ENCODE measurements around the gene DCTPP1. TPM values are rescaled to one million over a fixed set of nuclear protein-coding genes. Genes with fewer than 3 reads are reported as not detected.

Gene DCTPP1
- total RNA-seq, 1 experiment from 2014 or later: 64.1 TPM

DNA sequence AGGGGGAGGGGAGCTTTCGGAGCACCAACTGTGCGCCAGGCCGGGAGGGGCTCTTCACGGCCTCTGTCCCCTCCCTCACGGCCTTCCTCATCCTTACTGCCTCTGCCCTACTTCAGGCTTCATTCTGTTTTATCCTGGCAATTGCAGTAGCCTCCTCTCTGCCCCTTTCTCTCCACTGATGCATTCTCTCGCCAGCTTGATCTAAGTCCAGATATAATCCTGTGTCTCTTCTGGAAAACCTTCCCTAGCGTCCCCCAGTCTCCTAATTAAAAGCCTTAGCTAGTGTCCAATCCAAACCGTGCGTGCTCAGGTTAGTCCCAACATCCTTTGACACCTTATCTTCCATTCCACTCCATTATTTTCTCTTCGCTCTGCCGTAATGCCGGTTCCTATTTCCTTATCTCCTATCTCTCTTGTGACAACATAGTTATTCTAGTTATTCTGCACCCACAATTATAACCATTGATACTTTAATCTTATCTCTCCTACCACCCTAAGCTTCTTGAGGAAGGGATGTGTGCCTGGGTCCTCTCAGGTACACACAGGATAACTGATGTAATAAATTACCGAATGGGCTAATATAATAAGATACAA, 33.7 kb downstream of the DCTPP1 start:
- TF ChIP-seq EZH2 (IDR thresholded peaks at IDR 0.05; ENCODE audit: low read length, unreplicated experiment): no peak
- TF ChIP-seq, protein P1, sequence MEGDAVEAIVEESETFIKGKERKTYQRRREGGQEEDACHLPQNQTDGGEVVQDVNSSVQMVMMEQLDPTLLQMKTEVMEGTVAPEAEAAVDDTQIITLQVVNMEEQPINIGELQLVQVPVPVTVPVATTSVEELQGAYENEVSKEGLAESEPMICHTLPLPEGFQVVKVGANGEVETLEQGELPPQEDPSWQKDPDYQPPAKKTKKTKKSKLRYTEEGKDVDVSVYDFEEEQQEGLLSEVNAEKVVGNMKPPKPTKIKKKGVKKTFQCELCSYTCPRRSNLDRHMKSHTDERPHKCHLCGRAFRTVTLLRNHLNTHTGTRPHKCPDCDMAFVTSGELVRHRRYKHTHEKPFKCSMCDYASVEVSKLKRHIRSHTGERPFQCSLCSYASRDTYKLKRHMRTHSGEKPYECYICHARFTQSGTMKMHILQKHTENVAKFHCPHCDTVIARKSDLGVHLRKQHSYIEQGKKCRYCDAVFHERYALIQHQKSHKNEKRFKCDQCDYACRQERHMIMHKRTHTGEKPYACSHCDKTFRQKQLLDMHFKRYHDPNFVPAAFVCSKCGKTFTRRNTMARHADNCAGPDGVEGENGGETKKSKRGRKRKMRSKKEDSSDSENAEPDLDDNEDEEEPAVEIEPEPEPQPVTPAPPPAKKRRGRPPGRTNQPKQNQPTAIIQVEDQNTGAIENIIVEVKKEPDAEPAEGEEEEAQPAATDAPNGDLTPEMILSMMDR (conservative IDR thresholded peaks at IDR 0.05; ENCODE audit: low read depth, low read length): no peak
- intact Hi-C loops (cut with micrococcal nuclease): loop anchor here (2.0 kb wide), 1 partner anchor 17 kb away; no protein-coding TSS in a partner anchor

DNA sequence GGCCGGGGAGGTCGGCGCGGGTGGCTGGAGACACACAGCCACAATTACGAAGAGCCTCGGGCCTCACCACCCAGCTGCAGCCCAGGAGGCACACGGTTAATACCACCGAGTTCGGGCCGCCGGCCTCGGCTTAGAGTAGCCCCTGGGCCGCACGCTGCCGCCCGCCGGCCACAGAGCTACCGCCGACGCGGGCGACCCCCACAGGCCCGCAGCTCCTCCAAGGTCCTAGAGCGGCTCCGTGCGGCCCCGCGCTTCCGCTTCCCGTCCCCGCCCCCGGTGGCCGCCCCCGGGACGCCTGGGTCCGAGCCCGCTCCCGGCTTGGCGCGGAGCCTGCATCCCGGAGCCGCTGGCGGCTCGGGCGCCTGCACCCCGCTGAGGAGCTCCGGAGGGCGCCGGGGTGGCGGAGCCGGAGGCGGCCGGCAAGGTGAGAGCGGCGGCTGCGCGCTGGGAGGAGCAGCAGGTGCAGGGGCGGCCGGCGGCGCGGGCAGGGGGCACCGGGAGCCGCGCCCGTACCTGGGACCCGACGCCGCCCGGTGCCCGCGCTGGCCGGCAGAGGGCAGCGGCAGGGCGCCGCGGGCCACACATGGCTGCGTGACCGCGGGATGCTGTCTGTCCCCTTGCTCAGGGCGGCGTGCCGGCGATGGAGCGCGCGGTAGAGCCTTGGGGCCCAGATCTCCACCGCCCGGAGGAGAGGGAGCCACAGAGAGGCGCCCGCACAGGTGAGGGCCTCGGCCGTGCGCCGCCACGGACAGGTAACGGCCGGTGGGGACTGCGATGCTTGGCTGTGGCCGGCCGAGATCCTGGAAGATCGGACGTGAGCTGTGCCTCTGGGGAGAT, 34.5 kb downstream of the DCTPP1 start, which contains the start of gene ZNF48:
Gene ZNF48, plus strand, starts transcription at position 266 of the 837 bp plus-strand sequence. Its CDS starts 375 bp downstream, at position 641.
- H4K20me1 ChIP-seq (ENCODE audit: low read length): no peaks in the 10 kb centered on the region
- H3K36me3 ChIP-seq (ENCODE audit: low read depth, low read length): no peaks in the 10 kb centered on the region
- DNase-seq (peak; percentile 56), ATAC-seq (peak; percentile 79)
- H3K4me2 ChIP-seq (ENCODE audit: low read length): peak within 1 kb of the TSS; percentile 93
- no peaks in the 10 kb centered on the region for H3F3A ChIP-seq (ENCODE audit: low read length, unreplicated experiment)
- H3K27ac ChIP-seq (ENCODE audit: low read length): 0 out of 2 replicates have a peak within 1 kb of the TSS, but pooled peaks have one; percentile 4
- no peaks in the 10 kb centered on the region for H3K9me3 ChIP-seq (ENCODE audit: low read length)
- intact Hi-C loops (cut with micrococcal nuclease): loop anchor here (2.0 kb wide), 1 partner anchor 17 kb away; no protein-coding TSS in a partner anchor
- TF ChIP-seq EZH2phosphoT487 (IDR thresholded peaks at IDR 0.05; ENCODE audit: borderline replicate concordance, low read length): no peak
- TF ChIP-seq, protein P1 (conservative IDR thresholded peaks at IDR 0.05; ENCODE audit: low read depth, low read length): peak; percentile 21; the same call in 1 of the 2 replicates
- no peaks in the 10 kb centered on the region for H3K27me3 ChIP-seq (ENCODE audit: low read length)
- ChIA-PET CTCF (interaction anchor here (0.6 to 1.0 kb wide), 3 partner anchors 14 to 363 kb away, joined by 3 to 8 read pairs (median 4); partner anchors contain the start of gene TBC1D10B), POLR2A (ENCODE audit: unreplicated experiment) (interaction anchor here (0.5 to 0.6 kb wide), 2 partner anchors 203 to 287 kb away, joined by 3 read pairs; no protein-coding TSS in a partner anchor)
- H3K4me3 ChIP-seq (ENCODE audit: low read length): peak within 1 kb of the TSS; percentile 84
- 0 out of 2 replicates have a peak, but pooled peaks cover 4% of the 10 kb centered on the region for H3K4me1 ChIP-seq (ENCODE audit: insufficient read depth, low read length)
- peak within 1 kb of the TSS; percentile 90 for H2AFZ ChIP-seq (ENCODE audit: low read length)
- H3K9me2 ChIP-seq (replicated peaks; ENCODE audit: low read length): no peaks in the 10 kb centered on the region
- H3K79me2 ChIP-seq (ENCODE audit: low read length): peaks cover 20% of the 10 kb centered on the region
- H3K9ac ChIP-seq (ENCODE audit: low read length): peak within 1 kb of the TSS; percentile 68
- no TSS peak for BruUV-seq (replicated peaks)

More for the DNA sequence above, 33.7 kb downstream of the DCTPP1 start:
- Histone ChIP-seq H3K4me1 (ENCODE audit: insufficient read depth, low read length) (0 out of 2 replicates have a peak, but pooled peaks cover 4% of the 10 kb centered on the region), H2AFZ (ENCODE audit: low read length) (peak overlapping the region; percentile 66), H4K20me1 (ENCODE audit: low read length) (no peaks in the 10 kb centered on the region), H3K36me3 (ENCODE audit: low read depth, low read length) (no peaks in the 10 kb centered on the region), H3K9me3 (ENCODE audit: low read length) (no peaks in the 10 kb centered on the region), H3F3A (ENCODE audit: low read length, unreplicated experiment) (no peaks in the 10 kb centered on the region), H3K4me2 (ENCODE audit: low read length) (peak overlapping the region; percentile 93), H3K9me2 (replicated peaks; ENCODE audit: low read length) (no peaks in the 10 kb centered on the region), H3K79me2 (ENCODE audit: low read length) (peaks cover 20% of the 10 kb centered on the region), H3K9ac (ENCODE audit: low read length) (peak overlapping the region; percentile 68), H3K27ac (ENCODE audit: low read length) (0 out of 2 replicates have a peak overlapping the region, but pooled peaks have one; percentile 4), H3K27me3 (ENCODE audit: low read length) (no peaks in the 10 kb centered on the region), H3K4me3 (ENCODE audit: low read length) (peak overlapping the region; percentile 84)
- ATAC-seq (no peak), DNase-seq (no peak)
- BruUV-seq (replicated peaks): TSS peak; percentile 44
- ChIA-PET CTCF (interaction anchor here (0.8 kb wide), 1 partner anchor 13 kb away, joined by 4 read pairs; no protein-coding TSS in a partner anchor), POLR2A (ENCODE audit: unreplicated experiment) (interaction anchor here (0.6 kb wide), 1 partner anchor 352 kb away, joined by 4 read pairs; the partner anchor contains the start of gene PHKG2)
